Measurements from ENCODE around the gene GBA2.

GBA2 gene

DNA sequence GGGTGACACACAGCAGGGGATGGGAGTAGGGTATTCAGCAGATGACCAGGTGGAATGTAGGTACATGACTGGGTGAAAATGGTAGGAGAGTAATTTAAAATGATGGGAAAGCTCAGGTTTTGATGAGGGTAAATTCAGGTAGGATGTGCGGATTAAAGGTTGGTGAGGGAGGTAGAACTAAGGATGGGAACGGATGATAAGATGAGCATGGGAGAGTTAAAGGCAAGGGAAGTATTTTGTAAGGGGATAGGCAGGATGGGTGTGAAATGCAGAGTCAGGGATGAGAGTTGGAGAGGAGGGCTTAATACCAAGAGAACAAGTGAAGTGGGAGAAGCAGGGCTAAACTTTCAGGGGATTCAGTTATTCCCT is 18.6 kb downstream of the GBA2 start:
- TF ChIP-seq POLR2A (IDR thresholded peaks at IDR 0.05; ENCODE audit: extremely low read depth, insufficient read length) (no peak), MYC (IDR thresholded peaks at IDR 0.05; ENCODE audit: low read depth, low read length) (no peak)
- TF ChIP-seq, protein P1, sequence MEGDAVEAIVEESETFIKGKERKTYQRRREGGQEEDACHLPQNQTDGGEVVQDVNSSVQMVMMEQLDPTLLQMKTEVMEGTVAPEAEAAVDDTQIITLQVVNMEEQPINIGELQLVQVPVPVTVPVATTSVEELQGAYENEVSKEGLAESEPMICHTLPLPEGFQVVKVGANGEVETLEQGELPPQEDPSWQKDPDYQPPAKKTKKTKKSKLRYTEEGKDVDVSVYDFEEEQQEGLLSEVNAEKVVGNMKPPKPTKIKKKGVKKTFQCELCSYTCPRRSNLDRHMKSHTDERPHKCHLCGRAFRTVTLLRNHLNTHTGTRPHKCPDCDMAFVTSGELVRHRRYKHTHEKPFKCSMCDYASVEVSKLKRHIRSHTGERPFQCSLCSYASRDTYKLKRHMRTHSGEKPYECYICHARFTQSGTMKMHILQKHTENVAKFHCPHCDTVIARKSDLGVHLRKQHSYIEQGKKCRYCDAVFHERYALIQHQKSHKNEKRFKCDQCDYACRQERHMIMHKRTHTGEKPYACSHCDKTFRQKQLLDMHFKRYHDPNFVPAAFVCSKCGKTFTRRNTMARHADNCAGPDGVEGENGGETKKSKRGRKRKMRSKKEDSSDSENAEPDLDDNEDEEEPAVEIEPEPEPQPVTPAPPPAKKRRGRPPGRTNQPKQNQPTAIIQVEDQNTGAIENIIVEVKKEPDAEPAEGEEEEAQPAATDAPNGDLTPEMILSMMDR (IDR thresholded peaks at IDR 0.05; ENCODE audit: low read depth, low read length), result no peak
- H3K4me3 ChIP-seq (ENCODE audit: low read depth, low read length), result peak overlapping the region; percentile 90

DNA sequence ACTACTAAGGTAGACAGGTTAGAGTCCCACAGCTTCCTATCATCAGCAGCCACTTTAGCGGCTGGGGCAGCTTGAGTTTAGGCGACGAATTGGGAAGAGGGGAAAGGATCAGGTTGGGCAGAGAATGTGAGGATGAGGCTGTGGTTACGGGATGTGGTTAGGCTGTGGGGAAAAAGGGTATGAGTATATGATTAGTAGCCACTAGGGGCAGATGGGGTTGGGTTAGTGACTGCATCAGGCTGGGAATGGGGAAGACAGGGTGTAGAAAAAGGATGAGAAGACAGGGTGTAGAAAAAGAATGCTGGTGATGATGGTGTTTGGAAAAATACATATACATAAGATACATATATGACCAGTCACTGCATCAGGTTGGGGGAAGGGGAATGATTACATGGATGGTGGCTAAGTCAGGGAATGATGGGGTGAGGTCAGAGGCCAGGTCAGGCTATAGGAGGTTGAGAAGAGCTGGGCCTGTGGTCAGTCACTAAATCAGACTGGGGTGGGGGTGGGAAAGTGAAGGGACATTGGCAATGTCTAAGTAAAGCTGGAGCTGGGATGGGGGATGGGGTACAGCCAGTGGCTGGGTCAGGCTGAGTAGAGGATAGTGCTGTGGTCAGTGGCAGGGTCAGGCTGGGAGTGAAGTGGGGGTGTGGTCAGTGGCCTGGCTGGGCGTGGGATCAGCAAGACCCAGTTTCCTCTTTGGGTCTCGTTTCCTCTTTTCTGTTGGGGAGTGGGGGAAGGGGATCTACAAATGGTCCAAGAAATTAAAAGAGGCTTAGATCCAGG is 19.1 kb downstream of the GBA2 start:
- H3K4me3 ChIP-seq (ENCODE audit: low read depth, low read length), result peak overlapping the region; percentile 90
- TF ChIP-seq, protein P1 (IDR thresholded peaks at IDR 0.05; ENCODE audit: low read depth, low read length), result peak; percentile 35
- no peak for TF ChIP-seq POLR2A (IDR thresholded peaks at IDR 0.05; ENCODE audit: extremely low read depth, insufficient read length)
- DNase-seq (ENCODE audit: low read depth), result peak; percentile 70

More for the DNA sequence above, 18.6 kb downstream of the GBA2 start:
- DNase-seq (ENCODE audit: low read depth), result no peak

DNA sequence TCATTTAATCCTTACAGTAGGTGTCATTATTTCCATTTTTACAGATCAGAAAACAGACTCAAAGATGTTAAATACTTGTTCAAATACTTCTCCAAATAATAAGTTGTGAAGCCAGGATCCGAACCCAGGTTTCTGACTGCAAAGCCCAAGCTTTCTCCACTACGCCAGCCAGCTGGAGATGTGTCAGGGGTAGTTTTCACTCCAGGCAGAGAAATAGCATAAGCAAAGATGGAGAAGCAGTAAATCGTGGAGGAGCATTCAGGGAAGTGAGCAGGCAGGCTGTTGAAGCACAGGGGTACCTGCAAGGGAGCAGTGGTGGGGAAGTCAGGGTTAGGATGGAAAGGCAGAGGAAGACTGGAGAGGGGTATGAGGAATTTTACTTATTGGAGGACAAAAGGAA is 19.9 kb downstream of the GBA2 start:
- H3K4me3 ChIP-seq (ENCODE audit: low read depth, low read length), result peak overlapping the region; percentile 90
- no peak for DNase-seq (ENCODE audit: low read depth)
- TF ChIP-seq, protein P1 (IDR thresholded peaks at IDR 0.05; ENCODE audit: low read depth, low read length), result no peak
- TF ChIP-seq POLR2A (IDR thresholded peaks at IDR 0.05; ENCODE audit: extremely low read depth, insufficient read length), result no peak
- TF ChIP-seq MYC (IDR thresholded peaks at IDR 0.05; ENCODE audit: low read depth, low read length), result no peak
- TF ChIP-seq, protein P2, sequence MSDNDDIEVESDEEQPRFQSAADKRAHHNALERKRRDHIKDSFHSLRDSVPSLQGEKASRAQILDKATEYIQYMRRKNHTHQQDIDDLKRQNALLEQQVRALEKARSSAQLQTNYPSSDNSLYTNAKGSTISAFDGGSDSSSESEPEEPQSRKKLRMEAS (IDR thresholded peaks at IDR 0.05; ENCODE audit: low read depth, low read length), result no peak

DNA sequence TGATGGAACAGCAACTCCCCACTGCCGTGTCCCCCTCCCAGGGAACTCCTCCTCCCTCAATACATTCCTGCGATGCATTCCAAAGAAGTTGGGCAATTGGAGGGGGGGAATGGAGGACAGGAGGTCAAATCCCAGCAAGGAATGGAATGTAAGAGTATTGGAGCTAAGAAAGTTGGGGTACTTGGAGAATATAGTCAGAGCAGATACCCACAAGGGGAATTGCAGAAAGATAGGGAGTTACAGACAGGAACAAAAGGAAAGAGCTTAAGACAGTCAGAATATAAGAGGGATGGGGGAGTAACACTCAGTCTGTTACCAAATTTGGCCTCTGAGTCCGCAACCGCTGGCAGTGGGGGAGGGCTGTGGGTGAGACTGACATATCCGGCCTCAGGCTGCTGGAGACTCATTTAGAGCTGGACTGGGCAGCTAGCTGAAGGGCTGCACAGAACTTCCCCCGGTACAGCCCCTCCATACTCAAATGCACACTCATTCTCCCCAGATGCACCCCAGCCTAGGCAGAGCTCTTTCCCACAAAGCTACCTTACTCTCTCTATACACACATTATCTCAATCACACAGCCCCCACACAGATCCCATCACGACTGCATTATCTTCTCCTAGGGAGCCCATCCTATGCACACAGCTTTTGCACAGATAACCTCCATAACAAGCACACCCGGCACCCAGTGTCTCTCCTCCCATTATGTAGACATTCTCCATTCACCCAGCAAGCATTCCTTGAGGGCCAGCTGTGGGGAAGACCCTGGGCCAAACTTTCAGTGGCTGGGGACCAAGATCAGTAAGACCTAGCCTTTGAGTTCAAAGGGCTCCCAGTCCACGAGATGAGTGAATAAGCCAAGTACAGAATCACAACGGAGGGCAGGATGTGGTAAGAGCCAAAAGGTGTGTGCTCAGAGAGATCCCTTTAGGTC is 20.7 kb downstream of the GBA2 start:
- peak overlapping the region; percentile 90 for H3K4me3 ChIP-seq (ENCODE audit: low read depth, low read length)
- peak; percentile 92 for DNase-seq (ENCODE audit: low read depth)
- TF ChIP-seq POLR2A (IDR thresholded peaks at IDR 0.05; ENCODE audit: extremely low read depth, insufficient read length) (no peak), MYC (IDR thresholded peaks at IDR 0.05; ENCODE audit: low read depth, low read length) (no peak)
- TF ChIP-seq, protein P1 (IDR thresholded peaks at IDR 0.05; ENCODE audit: low read depth, low read length), result no peak
- TF ChIP-seq, protein P2 (IDR thresholded peaks at IDR 0.05; ENCODE audit: low read depth, low read length), result 0 out of 2 replicates have a peak, but pooled peaks have one; percentile 19

DNA sequence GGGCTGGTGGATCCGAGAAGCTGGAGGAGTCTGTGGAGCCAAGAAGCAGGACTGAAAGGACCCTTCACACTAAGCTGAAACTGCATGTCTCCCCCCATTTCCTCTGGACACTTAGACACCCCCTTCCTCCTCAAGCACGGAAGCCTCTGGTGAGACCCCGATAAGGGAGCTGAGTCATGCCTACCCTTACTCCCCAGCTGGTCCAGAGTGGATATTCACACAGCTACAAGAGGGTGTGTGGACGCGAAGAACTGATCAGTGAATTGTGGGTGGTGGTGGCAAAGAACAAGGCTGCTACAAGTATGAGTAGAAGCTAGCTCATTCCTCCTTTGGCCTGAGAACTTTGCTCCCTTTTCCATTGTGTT is 21.4 kb downstream of the GBA2 start:
- DNase-seq (ENCODE audit: low read depth), result peak; percentile 47
- TF ChIP-seq, protein P2 (IDR thresholded peaks at IDR 0.05; ENCODE audit: low read depth, low read length), result no peak
- TF ChIP-seq MYC (IDR thresholded peaks at IDR 0.05; ENCODE audit: low read depth, low read length) (no peak), POLR2A (IDR thresholded peaks at IDR 0.05; ENCODE audit: extremely low read depth, insufficient read length) (no peak)
- TF ChIP-seq, protein P1 (IDR thresholded peaks at IDR 0.05; ENCODE audit: low read depth, low read length), result no peak
- H3K4me3 ChIP-seq (ENCODE audit: low read depth, low read length), result peak overlapping the region; percentile 65

Data from NB4 (cell line).